Adrenal gland (tissue), 19 donors: ENCODE measurements around the gene CLEC14A. TPM values are rescaled to one million over a fixed set of nuclear protein-coding genes. Genes with fewer than 3 reads are reported as not detected.

ENCODE experiments used
- DNase-seq, 7 donors: peaks; one replicate each; pipeline ENCODE4 v3.0.0-alpha.2; 2019 to 2020
- H3K27ac ChIP-seq, 5 donors: fragments of 200-600 bp; sonication (generic) in 4 of 5; 1 replicate in 3 of 5; 2 replicates in 2 of 5; pipeline versions ENCODE4 v1.5.1 to v1.8.0; 2016 to 2020; ENCODE audit warnings: mild to moderate bottlenecking in 1 of 5
- H3K27me3 ChIP-seq: fragments of 200-600 bp; 2 replicates; pipeline ENCODE4 v1.8.0; 2021
- H3K36me3 ChIP-seq, 2 donors: fragments of 200-600 bp; replicated peaks in 1 of 2; 1 replicate in 1 of 2; 2 replicates in 1 of 2; pipeline versions ENCODE4 v1.5.1 to v1.8.0; 2018 to 2022
- H3K4me1 ChIP-seq, 2 donors: fragments of 200-600 bp; replicated peaks in 1 of 2; 1 replicate in 1 of 2; 2 replicates in 1 of 2; pipeline versions ENCODE4 v1.5.1 to v1.8.0; 2018 to 2021
- H3K4me3 ChIP-seq, 4 donors: fragments of 200-600 bp; sonication (generic) in 3 of 4; one replicate each; pipeline ENCODE4 v1.5.1; 2016 to 2018
- H3K9me3 ChIP-seq, 3 donors: fragments of 200-600 bp; sonication (generic) in 1 of 3; replicated peaks in 1 of 3; 1 replicate in 2 of 3; 2 replicates in 1 of 3; pipeline versions ENCODE4 v1.5.1 to v1.8.0; 2016 to 2021
- CTCF ChIP-seq, 6 experiments: fragments of 450-650 bp in 4 of 6; fragments of 200-600 bp in 2 of 6; sonication (generic) in 1 of 6; IDR thresholded peaks; 1 replicate in 5 of 6; 2 replicates in 1 of 6; pipeline versions ENCODE4 v1.5.1 to v1.8.0; 2016 to 2021; ENCODE audit warnings: antibody characterized with exemption in 6 of 6, mild to moderate bottlenecking in 2 of 6, moderate library complexity in 1 of 6
- POLR2A ChIP-seq, 2 donors: fragments of 450-650 bp; IDR thresholded peaks; one replicate each; pipeline ENCODE4 v1.6.1; 2017; ENCODE audit warnings: antibody characterized with exemption in 2 of 2, mild to moderate bottlenecking in 2 of 2, moderate library complexity in 1 of 2
- WGBS, 4 donors: extraction: QIAGEN DNeasy Blood & Tissue Kit in 2 of 4; methylation state at CpG; one replicate each; pipeline versions ENCODE4 v1.1.5 to v1.1.7; 2013 to 2017; 5-methylcytosine and 5-hydroxymethylcytosine counted together
- intact Hi-C, 2 donors: fragments of 100-400 bp; cut with DNase I; formaldehyde crosslinking; loops; one replicate each; pipeline versions ENCODE4 v1.14.1 to v1.15.0; 2022 to 2023
- long read RNA-seq, 10 donors: library from polyadenylated mRNA in 3 of 10; unstranded in 2 of 10; stranded (forward) in 1 of 10; transcript quantifications; one replicate each; pipeline ENCODE4 v2.0.0 and lab custom pipeline, GENCODE V29; 2021 to 2026
- polyA plus RNA-seq, 3 donors: library from polyadenylated mRNA; stranded (reverse); fragments of 200-250 nt in 2 of 3; fragments of 350-450 nt in 1 of 3; fragmentation: Illumina TruSeq in 1 of 3; extraction: RNeasy Lipid Tissue Mini Kit (QIAGEN cat#74804) in 1 of 3; gene quantifications; one replicate each; pipeline ENCODE4 v1.2.3, GENCODE V29; 2013 to 2014
- total RNA-seq, 9 donors: library from RNA; depleted of rRNA in 4 of 9; stranded (reverse); fragments of >200 nt in 4 of 9; fragments of 120-200 nt in 1 of 9; fragmentation: NEBNext Ultra II Directional in 1 of 9; extraction: Animal tissue kit (Norgen Biotek cat#: 25700) in 1 of 9; gene quantifications; one replicate each; pipeline versions ENCODE4 v1.1.0 to v1.2.4, GENCODE V29; 2013 to 2023
- donor health status: healthy with polysubstance abuse.
- donor health status: Bipolar disorder and iron deficiency.
- donor health status: DM: yes; HTN: yes; CAD: no.
- donor health status: DM: no; HTN: no; CAD: no.
- donor health status: DM: no; HTN: no; CAD: no.
- donor health status: DM: yes; HTN: yes; CAD: no.

Gene CLEC14A
- total RNA-seq (10 to 100 TPM in 8 of 9 donors, 1 to 10 TPM in 1; 8.1 to 26.1 (median 17.8) TPM), polyA plus RNA-seq (10 to 100 TPM in 1 of 3 donors, 1 to 10 TPM in 2; 4.0 to 18.1 (median 8.3) TPM)
- long read RNA-seq, donor 1, transcript CLEC14A-201 (1 exons, 2,267 nt), result major isoform, 32 of 32 reads
- long read RNA-seq, donor 1, partial matches to known transcripts, result 0 of 32 reads
- long read RNA-seq, donor 1, other reads (novel, unspliced or antisense), result 0 of 32 reads
- long read RNA-seq, donor 2, transcript CLEC14A-201 (1 exons, 2,267 nt), result major isoform, 38 of 38 reads
- long read RNA-seq, donor 2, partial matches to known transcripts, result 0 of 38 reads
- long read RNA-seq, donor 2, other reads (novel, unspliced or antisense), result 0 of 38 reads
- long read RNA-seq, donor 3, transcript CLEC14A-201 (1 exons, 2,267 nt), result major isoform, 28 of 28 reads
- long read RNA-seq, donor 3, partial matches to known transcripts, result 0 of 28 reads
- long read RNA-seq, donor 3, other reads (novel, unspliced or antisense), result 0 of 28 reads
- long read RNA-seq, donor 4, transcript CLEC14A-201 (1 exons, 2,267 nt), result major isoform, 14 of 14 reads
- long read RNA-seq, donor 4, partial matches to known transcripts, result 0 of 14 reads
- long read RNA-seq, donor 4, other reads (novel, unspliced or antisense), result 0 of 14 reads
- long read RNA-seq, donor 5, transcript CLEC14A-201 (1 exons, 2,267 nt), result major isoform, 73 of 73 reads
- long read RNA-seq, donor 5, partial matches to known transcripts, result 0 of 73 reads
- long read RNA-seq, donor 5, other reads (novel, unspliced or antisense), result 0 of 73 reads
- long read RNA-seq, donor 6, transcript CLEC14A-201 (1 exons, 2,267 nt), result major isoform, 14 of 14 reads
- long read RNA-seq, donor 6, partial matches to known transcripts, result 0 of 14 reads
- long read RNA-seq, donor 6, other reads (novel, unspliced or antisense), result 0 of 14 reads
- long read RNA-seq, donor 7, transcript CLEC14A-201 (1 exons, 2,267 nt), result major isoform, 19 of 19 reads
- long read RNA-seq, donor 7, partial matches to known transcripts, result 0 of 19 reads
- long read RNA-seq, donor 7, other reads (novel, unspliced or antisense), result 0 of 19 reads
- long read RNA-seq, donor 8, transcript CLEC14A-201 (1 exons, 2,267 nt), result major isoform, 52 of 52 reads
- long read RNA-seq, donor 8, partial matches to known transcripts, result 0 of 52 reads
- long read RNA-seq, donor 8, other reads (novel, unspliced or antisense), result 0 of 52 reads
- long read RNA-seq, donor 9, transcript CLEC14A-201 (1 exons, 2,267 nt), result major isoform, 38 of 38 reads
- long read RNA-seq, donor 9, partial matches to known transcripts, result 0 of 38 reads
- long read RNA-seq, donor 9, other reads (novel, unspliced or antisense), result 0 of 38 reads
- long read RNA-seq, donor 10, transcript CLEC14A-201 (1 exons, 2,267 nt), result major isoform, 24 of 24 reads
- long read RNA-seq, donor 10, partial matches to known transcripts, result 0 of 24 reads
- long read RNA-seq, donor 10, other reads (novel, unspliced or antisense), result 0 of 24 reads

- Histone ChIP-seq H3K4me3 (peak within 1 kb of the TSS in 1 of 4 donors; percentile 39), H3K27ac (peak within 1 kb of the TSS in 3 of 5 donors; percentile 12 to 74 (median 47)), H3K27me3 (peaks cover 11% of the 10 kb centered on the region), H3K4me1 (no peaks in the 10 kb centered on the region), H3K9me3 (no peaks in the 10 kb centered on the region), H3K36me3 (no peaks in the 10 kb centered on the region)
- WGBS, 4 donors, result 22 to 40% (median 28%) methylated on average over 20 to 68 of the region's 68 CpGs
- TF ChIP-seq CTCF (IDR thresholded peaks at IDR 0.05), result no peak
- peak in 1 of 2 donors; percentile 10 for TF ChIP-seq POLR2A (IDR thresholded peaks at IDR 0.05)
- intact Hi-C loops, result no loop called here
- DNase-seq, result peak; percentile 27 to 73 (median 45)
Measured at GRCh38 chr14:38255673-38256532, at the start of gene CLEC14A. Gene CLEC14A (minus strand): TSS chr14:38256093. CDS start chr14:38256022, 71 bp downstream.

- WGBS, 4 donors, result 87 to 95% (median 92%) methylated on average over 1 of the region's 1 CpG
- DNase-seq, result no peak
Measured at GRCh38 chr14:38302966-38303365, 47.1 kb upstream of the CLEC14A start.

GRCh38 chr14:38302034-38302433 lies 46.1 kb upstream of the CLEC14A start:
- H3K4me3 ChIP-seq, result no peak overlapping the region
- no peaks in the 10 kb centered on the region for H3K36me3 ChIP-seq
- 81 to 93% (median 87%) methylated on average over 2 of the region's 2 CpGs for WGBS, 4 donors
- no peaks in the 10 kb centered on the region for H3K4me1 ChIP-seq
- intact Hi-C loops, result no loop called here
- no peaks in the 10 kb centered on the region for H3K27me3 ChIP-seq
- H3K9me3 ChIP-seq, result no peaks in the 10 kb centered on the region
- no peak overlapping the region for H3K27ac ChIP-seq
- TF ChIP-seq CTCF (IDR thresholded peaks at IDR 0.05) (no peak), POLR2A (IDR thresholded peaks at IDR 0.05) (no peak)
- no peak for DNase-seq

More at GRCh38 chr14:38302966-38303365, 47.1 kb upstream of the CLEC14A start:
- H3K9me3 ChIP-seq, result no peaks in the 10 kb centered on the region
- intact Hi-C loops, result no loop called here
- TF ChIP-seq POLR2A (IDR thresholded peaks at IDR 0.05), result no peak
- TF ChIP-seq CTCF (IDR thresholded peaks at IDR 0.05), result no peak
- H3K27me3 ChIP-seq, result no peaks in the 10 kb centered on the region
- no peak overlapping the region for H3K4me3 ChIP-seq
- H3K36me3 ChIP-seq, result no peaks in the 10 kb centered on the region
- no peak overlapping the region for H3K27ac ChIP-seq
- no peaks in the 10 kb centered on the region for H3K4me1 ChIP-seq
